Activated T-helper 2 cell treated with anti-CD3 and anti-CD28 coated beads, Interferon-gamma antibody, Interleukin-2, Interleukin-4, amounts not matched to agents 10 μg/mL and 5 μg/mL and 100 μg/mL, durations not matched to agents 14 hours and 24 hours and 36 hours (primary cell): ENCODE results near the gene KAT7. TPM values are rescaled to one million over a fixed set of nuclear protein-coding genes. Genes with fewer than 3 reads are reported as not detected.
"Not testable (repeated sequence)": the region's sequence is repeated elsewhere in the genome, so short reads cannot be mapped to it uniquely, and the experiment has no call there.

Experiments
- DNase-seq: peaks from one replicate; pipeline ENCODE4 v3.0.0; 2021; ENCODE audit warnings: low spot score
- H3K27ac Mint-ChIP-seq: one replicate; pipeline ENCODE4 v1.8.0; 2021; ENCODE audit warnings: mixed read lengths
- H3K27me3 Mint-ChIP-seq: one replicate; pipeline ENCODE4 v1.8.0; 2021; ENCODE audit warnings: low read depth, mixed read lengths
- H3K36me3 Mint-ChIP-seq: one replicate; pipeline ENCODE4 v1.8.0; 2021; ENCODE audit warnings: low read depth, mixed read lengths
- H3K4me1 Mint-ChIP-seq: one replicate; pipeline ENCODE4 v1.8.0; 2021; ENCODE audit warnings: low read depth, mixed read lengths
- H3K4me3 Mint-ChIP-seq: one replicate; pipeline ENCODE4 v1.8.0; 2021; ENCODE audit warnings: low read depth, mild to moderate bottlenecking, moderate library complexity, mixed read lengths
- H3K9me3 Mint-ChIP-seq: one replicate; pipeline ENCODE4 v1.8.0; 2021; ENCODE audit warnings: mixed read lengths
- intact Hi-C: fragments of 100-400 bp; cut with micrococcal nuclease; formaldehyde crosslinking; loops from one replicate; pipeline ENCODE4 v1.15.1; 2023
- total RNA-seq: library from RNA; stranded (reverse); gene quantifications from 2 replicates; pipeline ENCODE4 v1.2.3, GENCODE V29; 2022

The KAT7 gene
- total RNA-seq, 1 donor from 2014 or later: 65.0 TPM

- DNase-seq: no peak
- H3K27ac Mint-ChIP-seq: no peak overlapping the region
These were observed 34.3 kb downstream of the KAT7 start for GRCh38 chr17:49822829-49823228.

GRCh38 chr17:49823614-49824013 is 35.1 kb downstream of the KAT7 start:
- intact Hi-C loops: no loop called here
- H3K27me3 Mint-ChIP-seq: no peaks in the 10 kb centered on the region
- no peaks in the 10 kb centered on the region for H3K9me3 Mint-ChIP-seq
- no peak overlapping the region for H3K27ac Mint-ChIP-seq
- H3K4me3 Mint-ChIP-seq: no peak overlapping the region
- peaks cover 71% of the 10 kb centered on the region for H3K36me3 Mint-ChIP-seq
- peaks cover 8% of the 10 kb centered on the region for H3K4me1 Mint-ChIP-seq
- no peak for DNase-seq

More at GRCh38 chr17:49822829-49823228, 34.3 kb downstream of the KAT7 start:
- intact Hi-C loops: no loop called here
- H3K36me3 Mint-ChIP-seq: peaks cover 71% of the 10 kb centered on the region
- no peaks in the 10 kb centered on the region for H3K27me3 Mint-ChIP-seq
- H3K4me3 Mint-ChIP-seq: no peak overlapping the region
- H3K4me1 Mint-ChIP-seq: peaks cover 14% of the 10 kb centered on the region
- no peaks in the 10 kb centered on the region for H3K9me3 Mint-ChIP-seq

GRCh38 chr17:49825645-49826044 is 37.2 kb downstream of the KAT7 start:
- Mint-ChIP-seq H3K36me3 (peaks cover 80% of the 10 kb centered on the region), H3K4me3 (no peak overlapping the region), H3K9me3 (no peaks in the 10 kb centered on the region), H3K4me1 (peaks cover 3% of the 10 kb centered on the region), H3K27ac (no peak overlapping the region), H3K27me3 (no peaks in the 10 kb centered on the region)
- DNase-seq: no peak
- intact Hi-C loops: no loop called here

GRCh38 chr17:49828325-49828724 is 39.8 kb downstream of the KAT7 start:
- Mint-ChIP-seq H3K36me3 (peaks cover 65% of the 10 kb centered on the region), H3K27ac (peak overlapping the region; percentile 19)
- intact Hi-C loops, H3K4me3 Mint-ChIP-seq, DNase-seq, H3K4me1 Mint-ChIP-seq, H3K9me3 Mint-ChIP-seq, H3K27me3 Mint-ChIP-seq: not testable (repeated sequence)

GRCh38 chr17:49829026-49829425 is 40.5 kb downstream of the KAT7 start:
- Mint-ChIP-seq H3K9me3 (no peaks in the 10 kb centered on the region), H3K27me3 (no peaks in the 10 kb centered on the region), H3K4me1 (no peaks in the 10 kb centered on the region), H3K4me3 (no peak overlapping the region), H3K27ac (no peak overlapping the region), H3K36me3 (peaks cover 64% of the 10 kb centered on the region)
- intact Hi-C loops: no loop called here
- DNase-seq: no peak

GRCh38 chr17:49830605-49831004 is 42.1 kb downstream of the KAT7 start:
- Mint-ChIP-seq H3K27ac (no peak overlapping the region), H3K36me3 (peaks cover 58% of the 10 kb centered on the region), H3K27me3 (no peaks in the 10 kb centered on the region), H3K9me3 (no peaks in the 10 kb centered on the region), H3K4me3 (no peak overlapping the region), H3K4me1 (no peaks in the 10 kb centered on the region)
- DNase-seq: no peak
- intact Hi-C loops: no loop called here

GRCh38 chr17:49832840-49833599 is 44.5 kb downstream of the KAT7 start:
- DNase-seq: no peak
- Mint-ChIP-seq H3K36me3 (peaks cover 44% of the 10 kb centered on the region), H3K27ac (no peak overlapping the region), H3K4me1 (no peaks in the 10 kb centered on the region), H3K4me3 (no peak overlapping the region), H3K27me3 (no peaks in the 10 kb centered on the region), H3K9me3 (no peaks in the 10 kb centered on the region)
- intact Hi-C loops: no loop called here

GRCh38 chr17:49834118-49834743 is 45.8 kb downstream of the KAT7 start:
- Mint-ChIP-seq H3K27ac (no peak overlapping the region), H3K4me1 (no peaks in the 10 kb centered on the region), H3K9me3 (no peaks in the 10 kb centered on the region), H3K27me3 (no peaks in the 10 kb centered on the region), H3K4me3 (no peak overlapping the region), H3K36me3 (peaks cover 32% of the 10 kb centered on the region)
- intact Hi-C loops: no loop called here
- no peak for DNase-seq

- Mint-ChIP-seq H3K9me3 (no peaks in the 10 kb centered on the region), H3K4me1 (no peaks in the 10 kb centered on the region), H3K27me3 (no peaks in the 10 kb centered on the region), H3K27ac (no peak overlapping the region), H3K4me3 (no peak overlapping the region), H3K36me3 (peaks cover 24% of the 10 kb centered on the region)
- no peak for DNase-seq
- intact Hi-C loops: no loop called here
These were observed 47.0 kb downstream of the KAT7 start for GRCh38 chr17:49835472-49835871.

GRCh38 chr17:49836111-49837030 is 47.9 kb downstream of the KAT7 start:
- DNase-seq: no peak
- no peaks in the 10 kb centered on the region for H3K9me3 Mint-ChIP-seq
- H3K27me3 Mint-ChIP-seq: no peaks in the 10 kb centered on the region
- H3K4me3 Mint-ChIP-seq: no peak overlapping the region
- H3K4me1 Mint-ChIP-seq: no peaks in the 10 kb centered on the region
- no peak overlapping the region for H3K27ac Mint-ChIP-seq
- peaks cover 21% of the 10 kb centered on the region for H3K36me3 Mint-ChIP-seq
- intact Hi-C loops: no loop called here

GRCh38 chr17:49839455-49839854 is 51.0 kb downstream of the KAT7 start:
- no peaks in the 10 kb centered on the region for H3K9me3 Mint-ChIP-seq
- intact Hi-C loops: no loop called here
- no peak overlapping the region for H3K27ac Mint-ChIP-seq
- peaks cover 10% of the 10 kb centered on the region for H3K36me3 Mint-ChIP-seq
- H3K4me3 Mint-ChIP-seq: no peak overlapping the region
- H3K27me3 Mint-ChIP-seq: no peaks in the 10 kb centered on the region
- peaks cover 4% of the 10 kb centered on the region for H3K4me1 Mint-ChIP-seq
- no peak for DNase-seq

- Mint-ChIP-seq H3K27me3 (no peaks in the 10 kb centered on the region), H3K27ac (no peak overlapping the region), H3K36me3 (peaks cover 4% of the 10 kb centered on the region), H3K4me1 (peaks cover 4% of the 10 kb centered on the region), H3K9me3 (no peaks in the 10 kb centered on the region), H3K4me3 (no peak overlapping the region)
- no peak for DNase-seq
- intact Hi-C loops: no loop called here
These were observed 53.1 kb downstream of the KAT7 start for GRCh38 chr17:49841548-49841947.

- no peak overlapping the region for H3K27ac Mint-ChIP-seq
- intact Hi-C loops: no loop called here
- H3K36me3 Mint-ChIP-seq: peaks cover 4% of the 10 kb centered on the region
- H3K4me3 Mint-ChIP-seq: no peak overlapping the region
- no peak for DNase-seq
- peaks cover 4% of the 10 kb centered on the region for H3K4me1 Mint-ChIP-seq
- H3K27me3 Mint-ChIP-seq: no peaks in the 10 kb centered on the region
- no peaks in the 10 kb centered on the region for H3K9me3 Mint-ChIP-seq
These were observed 53.9 kb downstream of the KAT7 start for GRCh38 chr17:49842371-49842770.
